Kidney (tissue), 14 donors: ENCODE data around the gene ZNF398. TPM values are rescaled to one million over a fixed set of nuclear protein-coding genes. Genes with fewer than 3 reads are reported as not detected.

Source experiments
- DNase-seq, 5 donors: peaks; one replicate each; pipeline ENCODE4 v3.0.0-alpha.2; 2013 to 2020
- FAIRE-seq: peaks from 2 replicates; lab custom pipeline; 2012; peaks lifted over from hg19 to GRCh38; lab: Jason Lieb, UNC
- H3K27ac ChIP-seq, 2 donors: one replicate each; pipeline ENCODE4 v1.7.0; 2013; ENCODE audit warnings: low read depth in 2 of 2, low read length in 2 of 2, inconsistent platforms in 1 of 2
- H3K27me3 ChIP-seq: one replicate; pipeline ENCODE4 v1.7.1; 2013; ENCODE audit warnings: low read length, inconsistent platforms; ENCODE audit not compliant: control insufficient read depth, insufficient read depth
- H3K36me3 ChIP-seq, 3 donors: one replicate each; pipeline versions ENCODE4 v1.7.0 to v1.7.1; 2013; ENCODE audit warnings: low read length in 3 of 3, control low read depth in 1 of 3, inconsistent platforms in 1 of 3; ENCODE audit not compliant: insufficient read depth in 3 of 3, control insufficient read depth in 2 of 3
- H3K4me1 ChIP-seq, 3 donors: one replicate each; pipeline versions ENCODE4 v1.7.0 to v1.7.1; 2013; ENCODE audit warnings: low read length in 3 of 3, inconsistent platforms in 1 of 3, low read depth in 1 of 3; ENCODE audit not compliant: control insufficient read depth in 2 of 3, insufficient read depth in 2 of 3
- H3K4me3 ChIP-seq, 3 donors: one replicate each; pipeline versions ENCODE4 v1.7.0 to v1.8.1; 2013; ENCODE audit warnings: low read length in 3 of 3, control low read depth in 1 of 3, inconsistent platforms in 1 of 3
- H3K9ac ChIP-seq, 3 donors: one replicate each; pipeline versions ENCODE4 v1.7.0 to v1.7.1; 2013; ENCODE audit warnings: low read length in 3 of 3, control low read depth in 1 of 3, inconsistent platforms in 1 of 3
- H3K9me3 ChIP-seq, 3 donors: one replicate each; pipeline versions ENCODE4 v1.7.0 to v1.7.1; 2013; ENCODE audit warnings: low read length in 3 of 3, control low read depth in 1 of 3, inconsistent platforms in 1 of 3; ENCODE audit not compliant: control insufficient read depth in 2 of 3, insufficient read depth in 1 of 3
- CTCF ChIP-seq: IDR thresholded peaks from 3 replicates; pipeline ENCODE4 v1.5.1; 2012; ENCODE audit warnings: mild to moderate bottlenecking, moderate library complexity, borderline replicate concordance; ENCODE audit not compliant: insufficient read depth; ENCODE audit errors: extremely low read depth
- intact Hi-C: fragments of 100-400 bp; cut with DNase I; formaldehyde crosslinking; loops from one replicate; pipeline ENCODE4 v1.11.1; 2022
- polyA plus RNA-seq: library from polyadenylated mRNA; stranded (reverse); fragments of 350-450 nt; fragmentation: Illumina TruSeq; extraction: RNeasy Lipid Tissue Mini Kit (QIAGEN cat#74804); gene quantifications from one replicate; pipeline ENCODE4 v1.2.3, GENCODE V29; 2014; ENCODE audit warnings: low read depth, low replicate concordance; ENCODE audit not compliant: insufficient read depth
- total RNA-seq: library from RNA; stranded (reverse); fragmentation: NEBNext Ultra II Directional; extraction: Animal tissue kit (Norgen Biotek cat#: 25700); gene quantifications from one replicate; pipeline ENCODE4 v1.2.1, GENCODE V29; 2021
- donor health status: control.
- donor health status: control.
- donor health status: control.
- donor health status: control.
- donor health status: control.
- donor health status: DM: yes; HTN: yes; CAD: no.
- donor health status: Normal renal cell carcinoma (clear cell type).

Gene ZNF398
- total and polyA plus RNA-seq, 2 donors from 2014 or later = 3.2 to 12.6 TPM

GRCh38 chr7:149153346-149153745 lies 6.1 kb downstream of the ZNF398 start:
- TF ChIP-seq CTCF = no peak
- DNase-seq = no peak
- no peak for FAIRE-seq

GRCh38 chr7:149154056-149154455 lies 6.8 kb downstream of the ZNF398 start:
- FAIRE-seq (no peak), DNase-seq (peak in 4 of 5 donors; percentile 11 to 44 (median 36))
- TF ChIP-seq CTCF = no peak
- H3K36me3 ChIP-seq = no peaks in the 10 kb centered on the region
- no peak overlapping the region for H3K9ac ChIP-seq
- H3K4me3 ChIP-seq = no peak overlapping the region
- intact Hi-C loops = no loop called here
- no peaks in the 10 kb centered on the region for H3K4me1 ChIP-seq
- no peak overlapping the region for H3K27ac ChIP-seq
- no peaks in the 10 kb centered on the region for H3K27me3 ChIP-seq
- no peaks in the 10 kb centered on the region for H3K9me3 ChIP-seq

More at GRCh38 chr7:149153346-149153745, 6.1 kb downstream of the ZNF398 start:
- no peaks in the 10 kb centered on the region for H3K36me3 ChIP-seq
- H3K9ac ChIP-seq = no peak overlapping the region
- H3K4me1 ChIP-seq = peaks cover 0 to 2% (median 0%) of the 10 kb centered on the region in 3 donors
- no peak overlapping the region for H3K4me3 ChIP-seq
- no peak overlapping the region for H3K27ac ChIP-seq
- no peaks in the 10 kb centered on the region for H3K9me3 ChIP-seq
- intact Hi-C loops = no loop called here
- no peaks in the 10 kb centered on the region for H3K27me3 ChIP-seq

- no peak overlapping the region for H3K9ac ChIP-seq
- no peaks in the 10 kb centered on the region for H3K36me3 ChIP-seq
- H3K4me1 ChIP-seq = no peaks in the 10 kb centered on the region
- intact Hi-C loops = no loop called here
- no peaks in the 10 kb centered on the region for H3K27me3 ChIP-seq
- no peak overlapping the region for H3K27ac ChIP-seq
- no peak for TF ChIP-seq CTCF
- no peaks in the 10 kb centered on the region for H3K9me3 ChIP-seq
- FAIRE-seq (no peak), DNase-seq (no peak)
- no peak overlapping the region for H3K4me3 ChIP-seq
Measured at GRCh38 chr7:149156898-149157297, 9.6 kb downstream of the ZNF398 start.
